ENCODE results near the gene TTLL1. TPM values are rescaled to one million over a fixed set of nuclear protein-coding genes. Genes with fewer than 3 reads are reported as not detected.

The TTLL1 gene
- total and polyA plus RNA-seq, 2 of the 4 experiments (the other 2 are of a cell fraction), result 10.8 to 13.2 TPM

GRCh38 chr22:43088984-43089717, at the start of gene TTLL1 (continued):
- TF ChIP-seq USF2 (IDR thresholded peaks at IDR 0.05; ENCODE audit: low read depth, low read length), result no peak

- Histone ChIP-seq H2BK20ac (ENCODE audit: low read depth, low read length) (no peak overlapping the region), H3K36me3 (ENCODE audit: control insufficient read depth, insufficient read depth, low read length) (peaks cover 43% of the 10 kb centered on the region), H2BK15ac (ENCODE audit: low read depth, low read length) (no peak overlapping the region), H3K18ac (ENCODE audit: low read depth, low read length) (no peak overlapping the region), H4K20me1 (ENCODE audit: insufficient read depth, low read length) (no peaks in the 10 kb centered on the region; the same call in 1 of the 2 replicates), H3K56ac (ENCODE audit: extremely low read depth, insufficient read depth, low read length) (no peak overlapping the region), H3K27me3 (ENCODE audit: control insufficient read depth, insufficient read depth, low read length) (no peaks in the 10 kb centered on the region), H3K9ac (ENCODE audit: low read depth, low read length) (no peak overlapping the region), H2AFZ (replicated peaks; ENCODE audit: low read length, poor library complexity) (no peak overlapping the region), H3K4me1 (ENCODE audit: control insufficient read depth, insufficient read depth, low read length) (no peaks in the 10 kb centered on the region), H4K91ac (ENCODE audit: insufficient read depth, low read depth, low read length) (no peak overlapping the region), H4K5ac (ENCODE audit: low read depth, low read length) (no peak overlapping the region), H2BK120ac (ENCODE audit: low read depth, low read length) (no peak overlapping the region), H3K27ac (ENCODE audit: insufficient read depth, low read length) (no peak overlapping the region), H3K14ac (replicated peaks; ENCODE audit: low read depth, low read length) (no peak overlapping the region), H2BK5ac (ENCODE audit: low read depth, low read length, poor library complexity, severe bottlenecking) (no peak overlapping the region), H3K9me1 (ENCODE audit: insufficient read depth, low read length) (no peaks in the 10 kb centered on the region), H2AK9ac (replicated peaks; ENCODE audit: low read depth, low read length, poor library complexity) (no peak overlapping the region), H2AK5ac (ENCODE audit: low read depth, low read length) (no peak overlapping the region), H4K8ac (ENCODE audit: low read depth in 2 of 2, low read length in 2 of 2) (no peak overlapping the region), H3K23ac (ENCODE audit: low read depth, low read length) (no peak overlapping the region), H3K4ac (ENCODE audit: low read depth, low read length) (no peak overlapping the region), H3K9me3 (ENCODE audit: control insufficient read depth, insufficient read depth, low read length) (no peaks in the 10 kb centered on the region), H3K4me2 (ENCODE audit: low read depth, low read length) (no peak overlapping the region), H3K79me1 (ENCODE audit: low read depth in 1 of 2, low read length in 2 of 2) (peaks cover 9 to 15% of the 10 kb centered on the region in 2 experiments; a peak in 3 of 4 replicates), H3K4me3 (ENCODE audit: insufficient read depth, low read depth, low read length) (no peak overlapping the region)
- WGBS, 2 experiments (ENCODE audit: extremely low coverage in 2 of 2, insufficient read length in 1 of 2), result 85% methylated on average over 5 of the region's 10 CpGs; no CpG with 5 or more reads in 1 of the 2 experiments
- ChIA-PET CTCF (no interaction called here), POLR2A (ENCODE audit: unreplicated experiment) (no interaction called here)
- TF ChIP-seq MXI1 (IDR thresholded peaks at IDR 0.05; ENCODE audit: borderline replicate concordance, low read depth, low read length) (no peak), FOS (IDR thresholded peaks at IDR 0.05; ENCODE audit: low read depth, low read length) (no peak), SMC3 (IDR thresholded peaks at IDR 0.05; ENCODE audit: low read depth, low read length) (no peak), ELK1 (IDR thresholded peaks at IDR 0.05; ENCODE audit: borderline replicate concordance, low read depth, low read length) (no peak), RCOR1 (IDR thresholded peaks at IDR 0.05; ENCODE audit: insufficient replicate concordance, low read length) (no peak), MAFK (IDR thresholded peaks at IDR 0.05; ENCODE audit: low read depth, low read length) (no peak), CEBPB (IDR thresholded peaks at IDR 0.05; ENCODE audit: low read depth, low read length) (no peak), RFX5 (IDR thresholded peaks at IDR 0.05; ENCODE audit: low read depth, low read length) (no peak)
- in situ Hi-C loops (cut with MboI; ENCODE audit: low sequenced_read_pairs), result no loop called here
- DNase-seq (no peak), ATAC-seq (ENCODE audit: low read depth) (no peak)
- intact Hi-C loops (cut with micrococcal nuclease), result no loop called here
- dilution Hi-C loops (cut with HindIII; ENCODE audit: low sequenced_read_pairs, unreplicated experiment), result no loop called here
- no TSS peak for BruUV-seq (replicated peaks)
These were observed 47.6 kb upstream of the TTLL1 start for GRCh38 chr22:43136801-43137200.
